ENCODE measurements around the gene FLT3. TPM values are rescaled to one million over a fixed set of nuclear protein-coding genes. Genes with fewer than 3 reads are reported as not detected.

Gene FLT3
- total RNA-seq, 3 donors from 2014 or later (not counting 1 experiment from before 2014, with no cell fraction given) = 0.39 to 1.8 (median 1.1) TPM

GRCh38 chr13:27985600-27985999 is 114.8 kb downstream of the FLT3 start:
- no peaks in the 10 kb centered on the region for H3K9me3 ChIP-seq (ENCODE audit: control insufficient read depth, insufficient read depth, low read length)
- WGBS (ENCODE audit: insufficient coverage) = no CpG with 5 or more reads among the region's 1 CpG
- Mint-ChIP-seq H3K9me3 (no peaks in the 10 kb centered on the region), H3K36me3 (no peaks in the 10 kb centered on the region), H3K4me1 (no peaks in the 10 kb centered on the region), H3K27me3 (ENCODE audit: low read depth in 2 of 2) (peaks cover 29 to 45% of the 10 kb centered on the region in 2 donors), H3K27ac (no peak overlapping the region), H3K4me3 (no peak overlapping the region)
- ATAC-seq = no peak
- intact Hi-C loops (cut with micrococcal nuclease) = loop anchor here (2.0 kb wide), 2 partner anchors 155 to 1001 kb away; no protein-coding TSS in a partner anchor
- no peak for DNase-seq
- TF ChIP-seq CTCF (IDR thresholded peaks at IDR 0.05) = no peak
- H3K4me3 ChIP-seq (ENCODE audit: low read length) = no peak overlapping the region
- H3K36me3 ChIP-seq (ENCODE audit: control insufficient read depth, insufficient read depth, low read length) = no peaks in the 10 kb centered on the region
- no peak overlapping the region for H3K27ac ChIP-seq (ENCODE audit: low read length)
- H3K27me3 ChIP-seq (ENCODE audit: control insufficient read depth, insufficient read depth, low read length) = peaks cover 3% of the 10 kb centered on the region
- H3K4me1 ChIP-seq (ENCODE audit: control insufficient read depth, insufficient read depth, low read length) = no peaks in the 10 kb centered on the region

- intact Hi-C loops (cut with micrococcal nuclease) = no loop called here
- Mint-ChIP-seq H3K27me3 (ENCODE audit: low read depth in 2 of 2) (peaks cover 48 to 62% of the 10 kb centered on the region in 2 donors), H3K9me3 (no peaks in the 10 kb centered on the region), H3K4me3 (no peak overlapping the region), H3K36me3 (no peaks in the 10 kb centered on the region), H3K27ac (no peak overlapping the region), H3K4me1 (no peaks in the 10 kb centered on the region)
- Histone ChIP-seq H3K36me3 (ENCODE audit: control insufficient read depth, insufficient read depth, low read length) (no peaks in the 10 kb centered on the region), H3K4me1 (ENCODE audit: control insufficient read depth, insufficient read depth, low read length) (peaks cover 13% of the 10 kb centered on the region), H3K27ac (ENCODE audit: low read length) (no peak overlapping the region), H3K27me3 (ENCODE audit: control insufficient read depth, insufficient read depth, low read length) (peaks cover 24% of the 10 kb centered on the region), H3K9me3 (ENCODE audit: control insufficient read depth, insufficient read depth, low read length) (no peaks in the 10 kb centered on the region), H3K4me3 (ENCODE audit: low read length) (no peak overlapping the region)
- ATAC-seq (no peak), DNase-seq (no peak)
- WGBS (ENCODE audit: insufficient coverage) = 73% methylated on average over 2 of the region's 2 CpGs
- TF ChIP-seq CTCF (IDR thresholded peaks at IDR 0.05) = no peak
Measured at GRCh38 chr13:27982361-27982760, 118.0 kb downstream of the FLT3 start.

GRCh38 chr13:27981006-27981708 is 119.2 kb downstream of the FLT3 start:
- TF ChIP-seq CTCF (IDR thresholded peaks at IDR 0.05) = no peak
- no peak overlapping the region for H3K27ac Mint-ChIP-seq
- H3K4me1 Mint-ChIP-seq = no peaks in the 10 kb centered on the region
- no peak overlapping the region for H3K4me3 Mint-ChIP-seq
- H3K36me3 Mint-ChIP-seq = no peaks in the 10 kb centered on the region
- Histone ChIP-seq H3K4me3 (ENCODE audit: low read length) (no peak overlapping the region), H3K9me3 (ENCODE audit: control insufficient read depth, insufficient read depth, low read length) (no peaks in the 10 kb centered on the region), H3K27me3 (ENCODE audit: control insufficient read depth, insufficient read depth, low read length) (peaks cover 29% of the 10 kb centered on the region), H3K27ac (ENCODE audit: low read length) (no peak overlapping the region), H3K36me3 (ENCODE audit: control insufficient read depth, insufficient read depth, low read length) (no peaks in the 10 kb centered on the region), H3K4me1 (ENCODE audit: control insufficient read depth, insufficient read depth, low read length) (peaks cover 13% of the 10 kb centered on the region)
- ATAC-seq (no peak), DNase-seq (no peak)
- no peaks in the 10 kb centered on the region for H3K9me3 Mint-ChIP-seq
- intact Hi-C loops (cut with micrococcal nuclease) = no loop called here
- WGBS (ENCODE audit: insufficient coverage) = 71% methylated on average over 10 of the region's 11 CpGs
- peaks cover 55 to 60% of the 10 kb centered on the region in 2 donors for H3K27me3 Mint-ChIP-seq (ENCODE audit: low read depth in 2 of 2)
